ENCODE data around the gene EVC.

DNA sequence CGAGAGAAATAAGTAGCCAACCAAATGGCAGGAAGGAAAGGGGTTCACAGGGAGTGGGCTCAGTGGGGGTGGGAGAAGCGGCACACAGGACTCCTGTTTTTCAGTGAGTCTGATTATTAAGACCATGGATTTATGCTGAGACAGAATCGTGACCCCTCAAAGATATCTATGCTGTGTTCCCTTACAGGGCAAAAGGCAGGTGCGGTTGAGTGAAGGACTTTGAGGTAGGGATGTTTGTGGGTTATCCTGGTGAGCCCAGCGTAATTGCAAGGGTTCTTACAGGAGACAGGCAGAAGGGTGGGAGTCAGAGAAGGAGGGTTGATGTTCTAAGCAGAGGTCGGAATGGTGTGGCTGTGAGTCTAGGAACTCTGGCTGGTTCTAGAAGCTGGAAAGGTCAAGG lies 73.0 kb downstream of the EVC start:
- TF ChIP-seq, protein P1, sequence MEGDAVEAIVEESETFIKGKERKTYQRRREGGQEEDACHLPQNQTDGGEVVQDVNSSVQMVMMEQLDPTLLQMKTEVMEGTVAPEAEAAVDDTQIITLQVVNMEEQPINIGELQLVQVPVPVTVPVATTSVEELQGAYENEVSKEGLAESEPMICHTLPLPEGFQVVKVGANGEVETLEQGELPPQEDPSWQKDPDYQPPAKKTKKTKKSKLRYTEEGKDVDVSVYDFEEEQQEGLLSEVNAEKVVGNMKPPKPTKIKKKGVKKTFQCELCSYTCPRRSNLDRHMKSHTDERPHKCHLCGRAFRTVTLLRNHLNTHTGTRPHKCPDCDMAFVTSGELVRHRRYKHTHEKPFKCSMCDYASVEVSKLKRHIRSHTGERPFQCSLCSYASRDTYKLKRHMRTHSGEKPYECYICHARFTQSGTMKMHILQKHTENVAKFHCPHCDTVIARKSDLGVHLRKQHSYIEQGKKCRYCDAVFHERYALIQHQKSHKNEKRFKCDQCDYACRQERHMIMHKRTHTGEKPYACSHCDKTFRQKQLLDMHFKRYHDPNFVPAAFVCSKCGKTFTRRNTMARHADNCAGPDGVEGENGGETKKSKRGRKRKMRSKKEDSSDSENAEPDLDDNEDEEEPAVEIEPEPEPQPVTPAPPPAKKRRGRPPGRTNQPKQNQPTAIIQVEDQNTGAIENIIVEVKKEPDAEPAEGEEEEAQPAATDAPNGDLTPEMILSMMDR (IDR thresholded peaks at IDR 0.05; ENCODE audit: low read depth, low read length), result no peak
- no peak for TF ChIP-seq EZH2phosphoT487 (IDR thresholded peaks at IDR 0.05; ENCODE audit: low read depth)

All from OCI-LY3 (cell line).